ENCODE results near the gene MYH11.
"Not testable (repeated sequence)": the region's sequence is repeated elsewhere in the genome, so short reads cannot be mapped to it uniquely, and the experiment has no call there.

The MYH11 gene

DNA sequence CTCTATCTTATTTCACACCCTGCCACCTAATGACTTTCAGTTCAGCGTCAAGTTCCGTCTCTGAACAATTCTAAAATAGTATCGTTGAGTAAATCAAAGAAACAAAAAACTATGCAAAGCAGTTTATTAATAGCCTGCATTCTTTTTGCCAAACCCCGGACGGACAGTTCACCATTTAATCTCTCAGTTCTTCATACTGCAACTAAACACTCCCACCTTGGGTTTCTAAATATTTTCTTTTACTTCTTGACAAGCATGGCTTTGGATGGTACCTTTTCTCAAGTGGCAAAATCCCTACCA is 1.2 kb downstream of the MYH11 start:
- DNase-seq (ENCODE audit: low read depth in 2 of 2): no peak
- H3K4me3 ChIP-seq (replicated peaks in 1 of 2; ENCODE audit: low read depth in 2 of 2, low read length in 2 of 2): no peak overlapping the region
- TF ChIP-seq CTCF (IDR thresholded peaks at IDR 0.05; ENCODE audit: low read depth, low read length): no peak

- DNase-seq (ENCODE audit: low read depth in 2 of 2): no peak
Measured at GRCh38 chr16:15854906-15855703, 1.7 kb downstream of the MYH11 start.

DNA sequence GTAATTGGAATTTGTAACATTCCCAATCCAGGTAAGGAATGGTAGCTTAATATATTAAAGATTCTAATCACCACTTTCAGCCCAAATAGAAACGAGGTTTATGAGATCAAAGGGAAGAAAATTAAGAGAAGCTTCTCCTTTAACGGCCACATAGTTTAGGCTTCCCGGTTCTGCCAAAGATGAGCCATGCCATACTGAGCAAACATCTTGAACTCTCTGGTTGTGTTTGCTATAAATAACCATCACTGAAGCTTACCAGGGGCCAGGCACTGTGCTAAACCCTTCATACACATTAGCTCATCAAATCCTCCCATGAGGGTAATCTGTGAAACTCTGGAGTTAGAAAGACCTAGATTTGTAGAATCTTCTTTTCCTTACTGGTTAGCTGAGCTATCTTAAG is 2.8 kb downstream of the MYH11 start:
- TF ChIP-seq CTCF (IDR thresholded peaks at IDR 0.05; ENCODE audit: low read depth, low read length): no peak
- DNase-seq (ENCODE audit: low read depth in 2 of 2): no peak
- no peak overlapping the region for H3K4me3 ChIP-seq (replicated peaks in 1 of 2; ENCODE audit: low read depth in 2 of 2, low read length in 2 of 2)

More at GRCh38 chr16:15854906-15855703, 1.7 kb downstream of the MYH11 start:
- no peak overlapping the region for H3K4me3 ChIP-seq (replicated peaks in 1 of 2; ENCODE audit: low read depth in 2 of 2, low read length in 2 of 2)
- TF ChIP-seq CTCF (IDR thresholded peaks at IDR 0.05; ENCODE audit: low read depth, low read length): no peak

GRCh38 chr16:15853021-15853420 is 3.8 kb downstream of the MYH11 start:
- H3K4me3 ChIP-seq (replicated peaks in 1 of 2; ENCODE audit: low read depth in 2 of 2, low read length in 2 of 2): no peak overlapping the region
- TF ChIP-seq CTCF (IDR thresholded peaks at IDR 0.05; ENCODE audit: low read depth, low read length): no peak
- no peak for DNase-seq (ENCODE audit: low read depth in 2 of 2)

DNA sequence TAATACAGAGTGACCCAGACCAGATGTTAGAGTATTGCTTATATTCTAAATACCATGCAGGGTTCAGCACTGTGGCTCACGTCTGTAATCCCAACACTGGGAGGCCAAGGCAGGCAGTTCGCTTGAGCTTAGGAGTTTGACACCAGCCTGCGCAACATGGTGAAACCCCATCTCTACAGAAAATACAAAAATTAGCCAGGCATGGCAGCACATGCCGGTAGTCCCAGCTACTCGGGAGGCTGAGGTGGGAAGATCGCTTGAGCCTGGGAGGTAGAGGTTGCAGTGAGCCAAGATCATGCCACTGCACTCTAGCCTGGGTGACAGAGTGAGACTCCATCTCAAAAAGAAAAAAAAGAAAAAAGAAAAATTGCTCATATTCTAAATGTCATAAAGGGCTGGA is 6.3 kb downstream of the MYH11 start:
- not testable (repeated sequence) for DNase-seq (ENCODE audit: low read depth in 2 of 2); H3K4me3 ChIP-seq (replicated peaks in 1 of 2; ENCODE audit: low read depth in 2 of 2, low read length in 2 of 2)

- no peak for TF ChIP-seq CTCF (IDR thresholded peaks at IDR 0.05; ENCODE audit: low read depth, low read length)
- DNase-seq (ENCODE audit: low read depth in 2 of 2): no peak
- H3K4me3 ChIP-seq (replicated peaks in 1 of 2; ENCODE audit: low read depth in 2 of 2, low read length in 2 of 2): no peak overlapping the region
Measured at GRCh38 chr16:15849209-15849981, 7.4 kb downstream of the MYH11 start.

DNA sequence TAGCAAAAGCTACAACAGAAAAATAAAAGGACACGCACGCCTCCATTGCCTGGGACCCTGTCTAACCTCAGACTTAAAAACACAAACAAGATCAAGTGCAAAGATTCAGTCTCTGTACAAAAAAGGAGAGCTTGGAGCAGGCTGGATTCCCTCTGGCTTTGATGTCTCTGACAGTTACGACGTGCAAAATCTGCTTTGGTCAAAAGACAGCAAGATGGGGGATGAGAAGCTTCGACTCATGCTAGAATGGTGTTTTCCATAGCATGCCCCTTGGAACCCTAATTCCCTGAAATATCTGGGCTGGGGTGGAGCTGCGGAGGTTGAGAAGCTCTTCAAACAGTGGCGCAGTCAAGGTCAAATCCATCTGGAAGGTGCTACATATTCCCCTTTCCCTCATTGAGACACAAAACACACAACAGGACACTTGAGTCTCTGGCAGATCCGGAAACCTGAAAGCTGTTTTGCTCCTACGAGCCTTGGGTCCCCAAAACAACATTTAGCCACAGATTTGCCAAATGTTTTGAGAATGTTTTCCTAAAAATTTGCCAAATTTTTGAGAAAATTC is 9.1 kb downstream of the MYH11 start:
- no peak overlapping the region for H3K4me3 ChIP-seq (replicated peaks in 1 of 2; ENCODE audit: low read depth in 2 of 2, low read length in 2 of 2)
- no peak for TF ChIP-seq CTCF (IDR thresholded peaks at IDR 0.05; ENCODE audit: low read depth, low read length)

More for the DNA sequence above, 9.1 kb downstream of the MYH11 start:
- DNase-seq (ENCODE audit: low read depth in 2 of 2): no peak
